ENCODE data around the gene SPATA20. TPM values are rescaled to one million over a fixed set of nuclear protein-coding genes. Genes with fewer than 3 reads are reported as not detected.

Gene SPATA20
- total RNA-seq, 3 donors from 2014 or later, result 54.3 to 95.3 (median 65.4) TPM

DNA sequence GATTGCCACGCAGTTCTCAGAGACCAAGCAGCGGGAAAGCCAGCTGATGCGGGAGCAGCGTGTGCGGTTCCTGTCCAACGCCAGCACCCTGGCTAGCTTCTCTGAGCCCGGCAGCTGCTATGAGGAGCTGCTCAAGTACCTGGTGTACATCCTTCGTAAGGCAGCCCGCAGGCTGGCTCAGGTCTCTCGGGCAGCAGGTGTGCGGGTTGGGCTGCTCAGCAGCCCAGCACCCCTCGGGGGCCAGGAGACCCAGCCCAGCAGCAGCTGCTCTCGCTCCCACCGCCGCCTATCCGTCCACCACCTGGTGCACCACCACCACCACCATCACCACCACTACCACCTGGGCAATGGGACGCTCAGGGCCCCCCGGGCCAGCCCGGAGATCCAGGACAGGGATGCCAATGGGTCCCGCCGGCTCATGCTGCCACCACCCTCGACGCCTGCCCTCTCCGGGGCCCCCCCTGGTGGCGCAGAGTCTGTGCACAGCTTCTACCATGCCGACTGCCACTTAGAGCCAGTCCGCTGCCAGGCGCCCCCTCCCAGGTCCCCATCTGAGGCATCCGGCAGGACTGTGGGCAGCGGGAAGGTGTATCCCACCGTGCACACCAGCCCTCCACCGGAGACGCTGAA is 28.7 kb downstream of the SPATA20 start:
- DNase-seq (no peak), ATAC-seq (no peak)
- no peaks in the 10 kb centered on the region for H3K36me3 ChIP-seq (ENCODE audit: low read depth)
- H3K9me3 ChIP-seq, result no peaks in the 10 kb centered on the region
- H3K4me1 ChIP-seq (ENCODE audit: low read depth), result no peaks in the 10 kb centered on the region
- TF ChIP-seq, protein P1, sequence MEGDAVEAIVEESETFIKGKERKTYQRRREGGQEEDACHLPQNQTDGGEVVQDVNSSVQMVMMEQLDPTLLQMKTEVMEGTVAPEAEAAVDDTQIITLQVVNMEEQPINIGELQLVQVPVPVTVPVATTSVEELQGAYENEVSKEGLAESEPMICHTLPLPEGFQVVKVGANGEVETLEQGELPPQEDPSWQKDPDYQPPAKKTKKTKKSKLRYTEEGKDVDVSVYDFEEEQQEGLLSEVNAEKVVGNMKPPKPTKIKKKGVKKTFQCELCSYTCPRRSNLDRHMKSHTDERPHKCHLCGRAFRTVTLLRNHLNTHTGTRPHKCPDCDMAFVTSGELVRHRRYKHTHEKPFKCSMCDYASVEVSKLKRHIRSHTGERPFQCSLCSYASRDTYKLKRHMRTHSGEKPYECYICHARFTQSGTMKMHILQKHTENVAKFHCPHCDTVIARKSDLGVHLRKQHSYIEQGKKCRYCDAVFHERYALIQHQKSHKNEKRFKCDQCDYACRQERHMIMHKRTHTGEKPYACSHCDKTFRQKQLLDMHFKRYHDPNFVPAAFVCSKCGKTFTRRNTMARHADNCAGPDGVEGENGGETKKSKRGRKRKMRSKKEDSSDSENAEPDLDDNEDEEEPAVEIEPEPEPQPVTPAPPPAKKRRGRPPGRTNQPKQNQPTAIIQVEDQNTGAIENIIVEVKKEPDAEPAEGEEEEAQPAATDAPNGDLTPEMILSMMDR (IDR thresholded peaks at IDR 0.05), result no peak
- intact Hi-C loops (cut with DNase I, micrococcal nuclease), result no loop called here
- no peak overlapping the region for H3K4me3 ChIP-seq

DNA sequence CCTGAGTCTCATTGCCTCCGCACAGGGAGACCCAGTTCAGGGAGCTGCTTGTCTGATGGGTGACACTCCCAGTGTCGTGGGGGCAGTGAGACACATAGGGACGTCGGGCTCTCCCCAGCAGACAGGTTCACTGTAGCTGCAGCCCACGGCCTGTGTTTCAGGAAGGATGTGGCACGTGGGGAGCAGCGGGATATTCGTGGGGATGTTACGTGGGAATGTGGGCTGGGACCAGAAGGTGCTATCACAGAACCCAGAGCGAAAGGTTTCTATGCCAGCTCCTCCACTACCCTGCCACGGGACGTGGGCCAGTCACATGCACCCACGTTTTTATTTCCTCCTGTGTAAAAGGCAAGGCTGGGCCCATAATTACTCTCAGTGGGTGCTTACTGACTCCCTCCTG is 29.9 kb downstream of the SPATA20 start:
- DNase-seq (no peak), ATAC-seq (no peak)
- intact Hi-C loops (cut with DNase I, micrococcal nuclease), result no loop called here
- Histone ChIP-seq H3K36me3 (ENCODE audit: low read depth) (no peaks in the 10 kb centered on the region), H3K4me3 (no peak overlapping the region), H3K4me1 (ENCODE audit: low read depth) (no peaks in the 10 kb centered on the region), H3K9me3 (no peaks in the 10 kb centered on the region)
- TF ChIP-seq, protein P1 (IDR thresholded peaks at IDR 0.05), result no peak

DNA sequence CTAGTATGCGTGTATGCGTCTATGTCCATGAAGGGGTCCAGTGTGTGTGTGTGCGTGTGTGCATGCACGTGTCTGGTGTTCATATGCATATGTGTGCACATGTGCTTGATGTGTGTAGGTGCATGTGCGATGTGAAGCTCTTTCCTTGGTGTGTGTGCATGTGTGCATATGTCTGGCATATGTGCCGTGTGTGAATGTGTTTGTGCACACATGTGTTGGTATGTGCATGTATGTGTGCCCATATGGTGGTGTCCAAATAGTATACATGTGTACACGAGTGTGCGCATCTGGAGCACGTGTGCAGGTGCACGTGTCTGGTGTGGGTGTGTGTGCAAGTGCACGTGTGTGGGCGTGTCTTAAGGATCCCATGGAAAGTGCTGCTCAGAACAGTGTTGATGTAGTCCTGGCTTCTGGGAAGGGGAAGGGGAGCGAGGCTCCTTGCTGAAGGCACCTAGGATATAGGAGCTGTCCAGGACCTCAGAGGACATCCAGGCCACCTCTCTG is 30.5 kb downstream of the SPATA20 start:
- intact Hi-C loops (cut with DNase I, micrococcal nuclease), result no loop called here
- TF ChIP-seq, protein P1 (IDR thresholded peaks at IDR 0.05), result no peak
- no peaks in the 10 kb centered on the region for H3K9me3 ChIP-seq
- H3K4me3 ChIP-seq, result no peak overlapping the region
- no peaks in the 10 kb centered on the region for H3K4me1 ChIP-seq (ENCODE audit: low read depth)
- H3K36me3 ChIP-seq (ENCODE audit: low read depth), result no peaks in the 10 kb centered on the region
- no peak for DNase-seq
- no peak for ATAC-seq

DNA sequence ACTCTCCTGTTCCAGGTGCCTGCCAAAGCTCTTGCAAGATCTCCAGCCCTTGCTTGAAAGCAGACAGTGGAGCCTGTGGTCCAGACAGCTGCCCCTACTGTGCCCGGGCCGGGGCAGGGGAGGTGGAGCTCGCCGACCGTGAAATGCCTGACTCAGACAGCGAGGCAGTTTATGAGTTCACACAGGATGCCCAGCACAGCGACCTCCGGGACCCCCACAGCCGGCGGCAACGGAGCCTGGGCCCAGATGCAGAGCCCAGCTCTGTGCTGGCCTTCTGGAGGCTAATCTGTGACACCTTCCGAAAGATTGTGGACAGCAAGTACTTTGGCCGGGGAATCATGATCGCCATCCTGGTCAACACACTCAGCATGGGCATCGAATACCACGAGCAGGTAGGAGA is 31.2 kb downstream of the SPATA20 start:
- Histone ChIP-seq H3K36me3 (ENCODE audit: low read depth) (no peaks in the 10 kb centered on the region), H3K4me1 (ENCODE audit: low read depth) (no peaks in the 10 kb centered on the region), H3K9me3 (no peaks in the 10 kb centered on the region), H3K4me3 (no peak overlapping the region)
- TF ChIP-seq, protein P1 (IDR thresholded peaks at IDR 0.05), result no peak
- ATAC-seq (no peak), DNase-seq (no peak)
- intact Hi-C loops (cut with DNase I, micrococcal nuclease), result no loop called here

DNA sequence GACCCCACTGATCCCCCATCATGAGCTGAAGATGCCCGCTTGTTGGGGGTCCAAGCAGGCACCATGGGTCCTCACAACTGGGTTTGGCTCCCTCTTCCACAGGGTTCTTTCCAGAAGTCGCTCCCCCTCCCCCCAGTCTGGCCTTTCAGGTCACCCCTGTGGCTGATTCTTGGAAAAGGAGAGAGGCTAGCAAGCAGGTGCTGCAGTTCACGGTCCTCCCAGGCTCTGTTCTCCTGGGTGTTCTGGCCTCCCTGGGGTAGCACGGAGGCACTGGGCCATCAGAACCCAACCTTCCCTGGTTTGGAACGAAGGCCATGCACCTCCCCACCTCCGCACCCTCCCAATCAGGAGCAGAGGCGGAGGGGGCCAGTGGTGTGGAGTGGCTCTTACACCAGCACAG is 32.4 kb downstream of the SPATA20 start:
- Histone ChIP-seq H3K4me1 (ENCODE audit: low read depth) (no peaks in the 10 kb centered on the region), H3K36me3 (ENCODE audit: low read depth) (no peaks in the 10 kb centered on the region), H3K9me3 (no peaks in the 10 kb centered on the region), H3K4me3 (no peak overlapping the region)
- intact Hi-C loops (cut with DNase I, micrococcal nuclease), result no loop called here
- TF ChIP-seq, protein P1 (IDR thresholded peaks at IDR 0.05), result no peak
- ATAC-seq (no peak), DNase-seq (no peak)
